Sigmoid colon (tissue), 4 donors: ENCODE measurements around the gene LSMEM2.

Experiments
- EP300 ChIP-seq, 4 donors: sonication (generic); formaldehyde crosslinking; IDR thresholded peaks; one replicate each; pipeline ENCODE4 v1.6.1; 2017; ENCODE audit warnings: antibody characterized with exemption in 4 of 4
- POLR2A ChIP-seq, 2 donors: fragments of 450-650 bp; IDR thresholded peaks; one replicate each; pipeline ENCODE4 v1.6.1; 2016; ENCODE audit warnings: antibody characterized with exemption in 2 of 2, mild to moderate bottlenecking in 2 of 2, moderate library complexity in 2 of 2
- TF ChIP-seq, protein P1 (sequence below), 4 experiments: fragments of 450-650 bp in 3 of 4; fragments of 200-600 bp in 1 of 4; IDR thresholded peaks; one replicate each; pipeline ENCODE4 v1.5.1; 2016 to 2019; ENCODE audit warnings: antibody characterized with exemption in 4 of 4, mild to moderate bottlenecking in 3 of 4, moderate library complexity in 2 of 4

DNA sequence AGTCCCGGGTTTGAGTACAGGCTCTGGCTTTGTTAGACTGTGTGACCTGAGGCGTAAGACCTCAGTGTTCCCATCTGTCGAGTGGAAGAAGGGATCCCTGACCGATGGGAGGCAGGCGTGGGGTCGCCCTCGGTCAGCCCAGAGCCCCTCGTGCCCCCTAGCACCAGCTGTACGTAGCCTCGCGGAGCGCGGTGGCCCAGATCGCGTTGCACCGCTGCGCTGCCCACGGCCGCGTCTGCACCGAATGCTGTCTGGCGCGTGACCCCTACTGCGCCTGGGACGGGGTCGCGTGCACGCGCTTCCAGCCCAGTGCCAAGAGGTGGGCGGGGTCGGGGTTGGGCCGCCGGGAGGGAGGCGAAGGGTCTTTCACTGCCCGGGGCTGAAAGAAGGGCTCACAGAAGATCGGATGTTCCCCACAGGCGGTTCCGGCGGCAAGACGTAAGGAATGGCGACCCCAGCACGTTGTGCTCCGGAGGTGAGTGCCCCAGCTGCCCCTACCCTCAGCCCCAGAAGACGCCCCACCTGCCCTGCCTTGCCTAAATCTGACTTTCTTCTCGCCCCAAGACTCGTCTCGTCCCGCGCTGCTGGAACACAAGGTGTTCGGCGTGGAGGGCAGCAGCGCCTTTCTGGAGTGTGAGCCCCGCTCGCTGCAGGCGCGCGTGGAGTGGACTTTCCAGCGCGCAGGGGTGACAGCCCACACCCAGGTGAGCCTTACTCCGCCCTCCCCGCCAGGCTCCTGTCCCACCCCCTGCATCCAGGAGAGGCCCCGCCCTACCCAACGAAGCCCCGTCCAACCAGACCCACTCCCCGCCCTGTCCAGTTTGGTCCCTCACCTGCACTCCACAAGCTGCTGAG lies 3.5 kb upstream of the LSMEM2 start:
- no peak for TF ChIP-seq EP300 (IDR thresholded peaks at IDR 0.05)
- TF ChIP-seq, protein P1, sequence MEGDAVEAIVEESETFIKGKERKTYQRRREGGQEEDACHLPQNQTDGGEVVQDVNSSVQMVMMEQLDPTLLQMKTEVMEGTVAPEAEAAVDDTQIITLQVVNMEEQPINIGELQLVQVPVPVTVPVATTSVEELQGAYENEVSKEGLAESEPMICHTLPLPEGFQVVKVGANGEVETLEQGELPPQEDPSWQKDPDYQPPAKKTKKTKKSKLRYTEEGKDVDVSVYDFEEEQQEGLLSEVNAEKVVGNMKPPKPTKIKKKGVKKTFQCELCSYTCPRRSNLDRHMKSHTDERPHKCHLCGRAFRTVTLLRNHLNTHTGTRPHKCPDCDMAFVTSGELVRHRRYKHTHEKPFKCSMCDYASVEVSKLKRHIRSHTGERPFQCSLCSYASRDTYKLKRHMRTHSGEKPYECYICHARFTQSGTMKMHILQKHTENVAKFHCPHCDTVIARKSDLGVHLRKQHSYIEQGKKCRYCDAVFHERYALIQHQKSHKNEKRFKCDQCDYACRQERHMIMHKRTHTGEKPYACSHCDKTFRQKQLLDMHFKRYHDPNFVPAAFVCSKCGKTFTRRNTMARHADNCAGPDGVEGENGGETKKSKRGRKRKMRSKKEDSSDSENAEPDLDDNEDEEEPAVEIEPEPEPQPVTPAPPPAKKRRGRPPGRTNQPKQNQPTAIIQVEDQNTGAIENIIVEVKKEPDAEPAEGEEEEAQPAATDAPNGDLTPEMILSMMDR (IDR thresholded peaks at IDR 0.05): no peak
- TF ChIP-seq POLR2A (IDR thresholded peaks at IDR 0.05): no peak
